ENCODE measurements around the gene LAMA3.

- TF ChIP-seq CTCF (IDR thresholded peaks at IDR 0.05) (no peak), POLR2A (IDR thresholded peaks at IDR 0.05) (no peak)
These were observed 146.3 kb downstream of the LAMA3 start for GRCh38 chr18:23835506-23835905.
